C4-2B (cell line): ENCODE results near the gene OR2T29.

ENCODE experiments used
- CTCF ChIP-seq: fragments of 450-650 bp; conservative IDR thresholded peaks from 2 replicates; pipeline ENCODE4 v1.5.1; 2017; ENCODE audit warnings: mild to moderate bottlenecking
- ZFX ChIP-seq: fragments of 450-650 bp; IDR thresholded peaks from 2 replicates; pipeline ENCODE4 v1.6.1; 2017

- TF ChIP-seq CTCF (no peak), ZFX (no peak)
Measured at GRCh38 chr1:248576260-248576980, 13.8 kb upstream of the OR2T29 start.
